HCT116 (cell line): ENCODE data around the gene ARFIP2.

Experiments
- EZH2 ChIP-seq: fragments of 200-600 bp; sonication (generic); IDR thresholded peaks from 2 replicates; pipeline ENCODE4 v1.6.1; 2017; ENCODE audit warnings: antibody characterized with exemption, mixed run types
- POLR2A ChIP-seq: IDR thresholded peaks from 2 replicates; pipeline ENCODE4 v1.7.0; 2011; ENCODE audit warnings: borderline replicate concordance; ENCODE audit not compliant: insufficient read depth, insufficient read length; ENCODE audit errors: extremely low read depth
- POLR2AphosphoS5 ChIP-seq: IDR thresholded peaks from 2 replicates; pipeline ENCODE4 v1.6.1; 2011; ENCODE audit warnings: mild to moderate bottlenecking, low read depth, low read length, moderate library complexity
- RAD21 ChIP-seq: IDR thresholded peaks from 2 replicates; pipeline ENCODE4 v1.6.1; 2012; ENCODE audit warnings: low read depth, mild to moderate bottlenecking
- TCF7L2 ChIP-seq: IDR thresholded peaks from 2 replicates; pipeline ENCODE4 v1.7.0; 2011; ENCODE audit warnings: borderline replicate concordance, inconsistent platforms; ENCODE audit not compliant: insufficient read depth, insufficient read length; ENCODE audit errors: extremely low read depth
- TF ChIP-seq, protein P1 (sequence below), 3 experiments: fragments of 200-600 bp in 1 of 3; sonication (generic) in 1 of 3; IDR thresholded peaks in 2 of 3; conservative IDR thresholded peaks in 1 of 3; 2 replicates each; pipeline ENCODE4 v1.5.1; 2012 to 2017; ENCODE audit warnings: low read depth in 2 of 3, low read length in 2 of 3, antibody characterized with exemption in 1 of 3, borderline replicate concordance in 1 of 3, control low read depth in 1 of 3, mild to moderate bottlenecking in 1 of 3, mixed read lengths in 1 of 3, mixed run types in 1 of 3, moderate library complexity in 1 of 3; ENCODE audit not compliant: insufficient read depth in 1 of 3
- TF ChIP-seq, protein P2 (sequence below): IDR thresholded peaks from 2 replicates; pipeline ENCODE4 v1.6.1; 2012
- TF ChIP-seq, protein P3 (sequence below): IDR thresholded peaks from 2 replicates; pipeline ENCODE4 v1.6.1; 2011; ENCODE audit warnings: mild to moderate bottlenecking, low read length, moderate library complexity; ENCODE audit not compliant: insufficient replicate concordance; ENCODE audit errors: extremely low read depth
- TF ChIP-seq, protein P4 (sequence below): IDR thresholded peaks from 2 replicates; pipeline ENCODE4 v1.6.1; 2012; ENCODE audit warnings: low read depth

DNA sequence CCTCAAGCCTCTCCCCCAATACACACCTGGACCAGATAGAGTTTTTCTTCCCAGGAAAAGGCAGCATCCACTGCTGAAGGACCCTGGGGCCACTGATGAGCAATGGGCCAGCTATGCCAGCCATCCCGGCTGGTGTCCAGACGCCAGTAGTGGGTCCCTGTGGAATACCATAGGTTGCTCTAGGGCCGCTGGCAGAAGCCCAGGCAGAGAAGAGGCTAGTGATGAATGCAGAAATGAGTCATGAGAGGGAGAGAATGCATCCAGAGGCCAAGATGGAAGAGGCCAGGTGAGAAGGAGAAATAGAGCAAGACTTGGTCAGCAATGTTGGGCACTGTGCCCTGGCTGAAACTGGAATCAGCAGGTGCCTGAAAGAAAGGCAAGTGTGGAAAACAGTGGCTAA is 49.3 kb downstream of the ARFIP2 start:
- TF ChIP-seq, protein P1, sequence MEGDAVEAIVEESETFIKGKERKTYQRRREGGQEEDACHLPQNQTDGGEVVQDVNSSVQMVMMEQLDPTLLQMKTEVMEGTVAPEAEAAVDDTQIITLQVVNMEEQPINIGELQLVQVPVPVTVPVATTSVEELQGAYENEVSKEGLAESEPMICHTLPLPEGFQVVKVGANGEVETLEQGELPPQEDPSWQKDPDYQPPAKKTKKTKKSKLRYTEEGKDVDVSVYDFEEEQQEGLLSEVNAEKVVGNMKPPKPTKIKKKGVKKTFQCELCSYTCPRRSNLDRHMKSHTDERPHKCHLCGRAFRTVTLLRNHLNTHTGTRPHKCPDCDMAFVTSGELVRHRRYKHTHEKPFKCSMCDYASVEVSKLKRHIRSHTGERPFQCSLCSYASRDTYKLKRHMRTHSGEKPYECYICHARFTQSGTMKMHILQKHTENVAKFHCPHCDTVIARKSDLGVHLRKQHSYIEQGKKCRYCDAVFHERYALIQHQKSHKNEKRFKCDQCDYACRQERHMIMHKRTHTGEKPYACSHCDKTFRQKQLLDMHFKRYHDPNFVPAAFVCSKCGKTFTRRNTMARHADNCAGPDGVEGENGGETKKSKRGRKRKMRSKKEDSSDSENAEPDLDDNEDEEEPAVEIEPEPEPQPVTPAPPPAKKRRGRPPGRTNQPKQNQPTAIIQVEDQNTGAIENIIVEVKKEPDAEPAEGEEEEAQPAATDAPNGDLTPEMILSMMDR (IDR thresholded peaks at IDR 0.05 in 2 of 3, conservative IDR thresholded peaks at IDR 0.05 in 1 of 3; ENCODE audit: borderline replicate concordance in 1 of 3, insufficient read depth in 1 of 3, low read depth in 2 of 3, low read length in 2 of 3), result no peak
- TF ChIP-seq TCF7L2 (no peak), POLR2AphosphoS5 (no peak), POLR2A (no peak), EZH2 (no peak), RAD21 (no peak)
- TF ChIP-seq, protein P2, sequence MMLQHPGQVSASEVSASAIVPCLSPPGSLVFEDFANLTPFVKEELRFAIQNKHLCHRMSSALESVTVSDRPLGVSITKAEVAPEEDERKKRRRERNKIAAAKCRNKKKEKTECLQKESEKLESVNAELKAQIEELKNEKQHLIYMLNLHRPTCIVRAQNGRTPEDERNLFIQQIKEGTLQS, result no peak
- TF ChIP-seq, protein P3, sequence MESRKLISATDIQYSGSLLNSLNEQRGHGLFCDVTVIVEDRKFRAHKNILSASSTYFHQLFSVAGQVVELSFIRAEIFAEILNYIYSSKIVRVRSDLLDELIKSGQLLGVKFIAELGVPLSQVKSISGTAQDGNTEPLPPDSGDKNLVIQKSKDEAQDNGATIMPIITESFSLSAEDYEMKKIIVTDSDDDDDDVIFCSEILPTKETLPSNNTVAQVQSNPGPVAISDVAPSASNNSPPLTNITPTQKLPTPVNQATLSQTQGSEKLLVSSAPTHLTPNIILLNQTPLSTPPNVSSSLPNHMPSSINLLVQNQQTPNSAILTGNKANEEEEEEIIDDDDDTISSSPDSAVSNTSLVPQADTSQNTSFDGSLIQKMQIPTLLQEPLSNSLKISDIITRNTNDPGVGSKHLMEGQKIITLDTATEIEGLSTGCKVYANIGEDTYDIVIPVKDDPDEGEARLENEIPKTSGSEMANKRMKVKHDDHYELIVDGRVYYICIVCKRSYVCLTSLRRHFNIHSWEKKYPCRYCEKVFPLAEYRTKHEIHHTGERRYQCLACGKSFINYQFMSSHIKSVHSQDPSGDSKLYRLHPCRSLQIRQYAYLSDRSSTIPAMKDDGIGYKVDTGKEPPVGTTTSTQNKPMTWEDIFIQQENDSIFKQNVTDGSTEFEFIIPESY, result no peak
- TF ChIP-seq, protein P4, sequence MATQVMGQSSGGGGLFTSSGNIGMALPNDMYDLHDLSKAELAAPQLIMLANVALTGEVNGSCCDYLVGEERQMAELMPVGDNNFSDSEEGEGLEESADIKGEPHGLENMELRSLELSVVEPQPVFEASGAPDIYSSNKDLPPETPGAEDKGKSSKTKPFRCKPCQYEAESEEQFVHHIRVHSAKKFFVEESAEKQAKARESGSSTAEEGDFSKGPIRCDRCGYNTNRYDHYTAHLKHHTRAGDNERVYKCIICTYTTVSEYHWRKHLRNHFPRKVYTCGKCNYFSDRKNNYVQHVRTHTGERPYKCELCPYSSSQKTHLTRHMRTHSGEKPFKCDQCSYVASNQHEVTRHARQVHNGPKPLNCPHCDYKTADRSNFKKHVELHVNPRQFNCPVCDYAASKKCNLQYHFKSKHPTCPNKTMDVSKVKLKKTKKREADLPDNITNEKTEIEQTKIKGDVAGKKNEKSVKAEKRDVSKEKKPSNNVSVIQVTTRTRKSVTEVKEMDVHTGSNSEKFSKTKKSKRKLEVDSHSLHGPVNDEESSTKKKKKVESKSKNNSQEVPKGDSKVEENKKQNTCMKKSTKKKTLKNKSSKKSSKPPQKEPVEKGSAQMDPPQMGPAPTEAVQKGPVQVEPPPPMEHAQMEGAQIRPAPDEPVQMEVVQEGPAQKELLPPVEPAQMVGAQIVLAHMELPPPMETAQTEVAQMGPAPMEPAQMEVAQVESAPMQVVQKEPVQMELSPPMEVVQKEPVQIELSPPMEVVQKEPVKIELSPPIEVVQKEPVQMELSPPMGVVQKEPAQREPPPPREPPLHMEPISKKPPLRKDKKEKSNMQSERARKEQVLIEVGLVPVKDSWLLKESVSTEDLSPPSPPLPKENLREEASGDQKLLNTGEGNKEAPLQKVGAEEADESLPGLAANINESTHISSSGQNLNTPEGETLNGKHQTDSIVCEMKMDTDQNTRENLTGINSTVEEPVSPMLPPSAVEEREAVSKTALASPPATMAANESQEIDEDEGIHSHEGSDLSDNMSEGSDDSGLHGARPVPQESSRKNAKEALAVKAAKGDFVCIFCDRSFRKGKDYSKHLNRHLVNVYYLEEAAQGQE, result no peak
